CD4-positive, alpha-beta T cell (primary cell): ENCODE measurements around the gene PIRT. TPM values are rescaled to one million over a fixed set of nuclear protein-coding genes. Genes with fewer than 3 reads are reported as not detected.

Experiments
- ATAC-seq: fragments of 200-7000 bp; cut with Tn5 transposase; one replicate; pipeline ENCODE4 v1.10.0; 2022; ENCODE audit warnings: mild to moderate bottlenecking; ENCODE audit not compliant: poor library complexity
- CTCF ChIA-PET: fragments of 350-600 bp; sonication (Branson Sonifier 250); formaldehyde crosslinking; loops from one replicate; lab custom pipeline; 2021; ENCODE audit warnings: antibody characterized with exemption, inconsistent platforms; lab: Charles Lee
- POLR2A ChIA-PET: fragments of 350-600 bp; sonication (Branson Sonifier 250); formaldehyde crosslinking; loops from one replicate; lab custom pipeline; 2021; ENCODE audit warnings: antibody characterized with exemption, inconsistent platforms; lab: Charles Lee
- DNase-seq, 14 experiments: peaks; one replicate each; pipeline ENCODE4 v3.0.0-alpha.2; 2013 to 2020; ENCODE audit warnings: mixed read lengths in 2 of 14
- H3K27ac ChIP-seq, 2 donors: one replicate each; pipeline versions ENCODE4 v1.5.1 to v1.7.0; 2013; ENCODE audit warnings: low read length in 2 of 2, low read depth in 1 of 2, mild to moderate bottlenecking in 1 of 2
- H3K27me3 ChIP-seq, 2 experiments: 1 replicate in 1 of 2; 2 replicates in 1 of 2; pipeline versions ENCODE4 v1.6.1 to v1.7.0; 2013; ENCODE audit warnings: low read length in 2 of 2, control low read depth in 1 of 2, mild to moderate bottlenecking in 1 of 2, moderate library complexity in 1 of 2; ENCODE audit not compliant: insufficient read depth in 2 of 2, control insufficient read depth in 1 of 2
- H3K36me3 ChIP-seq: one replicate; pipeline ENCODE4 v1.6.1; 2013; ENCODE audit warnings: low read length, control low read depth; ENCODE audit not compliant: insufficient read depth
- H3K4me1 ChIP-seq: one replicate; pipeline ENCODE4 v1.6.1; 2013; ENCODE audit warnings: low read length, control low read depth; ENCODE audit not compliant: insufficient read depth
- H3K4me3 ChIP-seq: one replicate; pipeline ENCODE4 v1.5.1; 2013; ENCODE audit warnings: mild to moderate bottlenecking, low read length, moderate library complexity
- H3K9me3 ChIP-seq, 2 experiments: 1 replicate in 1 of 2; 2 replicates in 1 of 2; pipeline versions ENCODE4 v1.6.1 to v1.7.0; 2013; ENCODE audit warnings: low read length in 2 of 2, mild to moderate bottlenecking in 2 of 2, control low read depth in 1 of 2, moderate library complexity in 1 of 2; ENCODE audit not compliant: control insufficient read depth in 1 of 2, insufficient read depth in 1 of 2
- H3K27ac Mint-ChIP-seq: one replicate; pipeline ENCODE4 v1.8.0; 2020; ENCODE audit warnings: mixed read lengths
- H3K27me3 Mint-ChIP-seq: one replicate; pipeline ENCODE4 v1.8.0; 2021; ENCODE audit warnings: mixed read lengths
- H3K36me3 Mint-ChIP-seq: one replicate; pipeline ENCODE4 v1.8.0; 2021; ENCODE audit warnings: low read depth, mixed read lengths
- H3K4me1 Mint-ChIP-seq: one replicate; pipeline ENCODE4 v1.8.0; 2021; ENCODE audit warnings: low read depth, mixed read lengths
- H3K4me3 Mint-ChIP-seq: one replicate; pipeline ENCODE4 v1.8.0; 2020; ENCODE audit warnings: mild to moderate bottlenecking, mixed read lengths
- H3K9me3 Mint-ChIP-seq: one replicate; pipeline ENCODE4 v1.8.0; 2020; ENCODE audit warnings: mixed read lengths
- intact Hi-C, 2 experiments: fragments of 100-400 bp; cut with DNase I in 1 of 2; cut with micrococcal nuclease in 1 of 2; formaldehyde crosslinking; loops; one replicate each; pipeline versions ENCODE4 v1.15.1 to v1.9.0; 2023 to 2025; cut with DNase I, micrococcal nuclease
- total RNA-seq, 174 experiments: library from RNA in 2 of 174; stranded (reverse) in 2 of 174; gene quantifications; one replicate each; pipeline ENCODE4 v1.2.3 and lab custom pipeline; 2021 to 2026
- TF ChIP-seq, protein P1 (sequence below): fragments of 200-600 bp; IDR thresholded peaks from one replicate; pipeline ENCODE4 v1.8.0; 2022; ENCODE audit warnings: antibody characterized with exemption, mild to moderate bottlenecking

Gene PIRT
- total RNA-seq, 2 experiments from 2014 or later = not detected

DNA sequence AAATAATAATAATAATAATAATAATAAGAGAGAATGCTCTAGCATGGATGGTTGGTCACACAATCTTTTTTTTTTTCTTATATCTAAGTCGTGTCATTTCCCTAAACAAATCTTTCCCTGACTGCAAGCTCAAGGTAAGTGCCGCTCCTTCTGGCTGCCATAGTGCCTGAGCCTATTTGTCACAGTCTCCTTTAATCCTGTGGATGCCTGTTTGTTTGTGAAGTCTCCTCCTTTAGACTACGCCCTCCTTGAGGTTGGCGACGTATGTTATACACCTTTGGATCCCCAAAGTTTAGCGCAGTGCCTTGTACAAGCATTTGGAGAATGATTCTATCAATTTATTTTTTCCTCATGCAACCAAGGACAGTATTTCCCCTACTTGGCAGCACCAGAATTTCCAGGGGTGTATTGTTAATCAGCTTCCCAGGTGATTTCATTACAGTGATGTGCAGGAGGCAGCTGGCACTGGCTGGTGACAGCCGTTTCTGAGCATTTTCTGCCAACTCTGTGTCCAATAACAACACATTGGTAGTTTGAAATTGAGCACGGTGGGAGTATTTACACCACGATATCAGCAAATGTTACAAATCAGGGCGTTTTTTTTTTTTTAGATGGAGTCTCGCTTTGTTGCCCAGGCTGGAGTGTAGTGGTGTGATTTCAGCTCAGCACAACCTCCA, 60.6 kb downstream of the PIRT start:
- Mint-ChIP-seq H3K4me1 (no peaks in the 10 kb centered on the region), H3K27me3 (no peaks in the 10 kb centered on the region), H3K27ac (no peak overlapping the region), H3K36me3 (no peaks in the 10 kb centered on the region), H3K4me3 (no peak overlapping the region), H3K9me3 (peaks cover 2% of the 10 kb centered on the region)
- Histone ChIP-seq H3K36me3 (no peaks in the 10 kb centered on the region), H3K4me3 (no peak overlapping the region), H3K4me1 (no peaks in the 10 kb centered on the region), H3K27ac (no peak overlapping the region), H3K9me3 (peaks cover 0 to 2% of the 10 kb centered on the region in 2 experiments), H3K27me3 (no peaks in the 10 kb centered on the region)
- ChIA-PET CTCF (no interaction called here), POLR2A (no interaction called here)
- intact Hi-C loops = no loop called here
- ATAC-seq = no peak
- no peak for DNase-seq
- TF ChIP-seq, protein P1, sequence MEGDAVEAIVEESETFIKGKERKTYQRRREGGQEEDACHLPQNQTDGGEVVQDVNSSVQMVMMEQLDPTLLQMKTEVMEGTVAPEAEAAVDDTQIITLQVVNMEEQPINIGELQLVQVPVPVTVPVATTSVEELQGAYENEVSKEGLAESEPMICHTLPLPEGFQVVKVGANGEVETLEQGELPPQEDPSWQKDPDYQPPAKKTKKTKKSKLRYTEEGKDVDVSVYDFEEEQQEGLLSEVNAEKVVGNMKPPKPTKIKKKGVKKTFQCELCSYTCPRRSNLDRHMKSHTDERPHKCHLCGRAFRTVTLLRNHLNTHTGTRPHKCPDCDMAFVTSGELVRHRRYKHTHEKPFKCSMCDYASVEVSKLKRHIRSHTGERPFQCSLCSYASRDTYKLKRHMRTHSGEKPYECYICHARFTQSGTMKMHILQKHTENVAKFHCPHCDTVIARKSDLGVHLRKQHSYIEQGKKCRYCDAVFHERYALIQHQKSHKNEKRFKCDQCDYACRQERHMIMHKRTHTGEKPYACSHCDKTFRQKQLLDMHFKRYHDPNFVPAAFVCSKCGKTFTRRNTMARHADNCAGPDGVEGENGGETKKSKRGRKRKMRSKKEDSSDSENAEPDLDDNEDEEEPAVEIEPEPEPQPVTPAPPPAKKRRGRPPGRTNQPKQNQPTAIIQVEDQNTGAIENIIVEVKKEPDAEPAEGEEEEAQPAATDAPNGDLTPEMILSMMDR = no peak

DNA sequence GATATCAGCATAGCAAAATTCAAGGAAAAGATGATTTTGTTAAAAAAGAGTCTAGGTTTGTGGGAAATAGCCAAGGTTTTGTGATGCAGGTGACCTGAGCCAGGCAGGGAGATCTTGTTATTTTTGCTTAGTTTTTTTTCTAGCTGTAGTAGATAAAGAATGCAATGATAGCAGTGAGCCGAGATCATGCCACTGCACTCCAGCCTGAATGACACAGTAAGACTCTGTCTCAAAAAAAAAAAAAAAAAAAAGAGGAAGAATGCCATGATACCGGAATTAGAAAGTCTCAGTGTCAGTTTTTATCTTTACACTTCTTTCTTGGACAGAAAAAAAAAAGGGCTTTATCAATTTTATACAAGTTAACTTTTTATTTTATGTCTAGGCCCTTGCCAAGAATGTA, 61.5 kb downstream of the PIRT start:
- H3K36me3 Mint-ChIP-seq = no peaks in the 10 kb centered on the region
- ChIA-PET CTCF (no interaction called here), POLR2A (no interaction called here)
- Histone ChIP-seq H3K4me1 (no peaks in the 10 kb centered on the region), H3K9me3 (peaks cover 4 to 5% of the 10 kb centered on the region in 2 experiments), H3K27me3 (no peaks in the 10 kb centered on the region), H3K27ac (no peak overlapping the region), H3K36me3 (no peaks in the 10 kb centered on the region), H3K4me3 (no peak overlapping the region)
- H3K4me1 Mint-ChIP-seq = no peaks in the 10 kb centered on the region
- no peak overlapping the region for H3K4me3 Mint-ChIP-seq
- no peak overlapping the region for H3K27ac Mint-ChIP-seq
- DNase-seq (no peak), ATAC-seq (no peak)
- TF ChIP-seq, protein P1 = no peak
- H3K27me3 Mint-ChIP-seq = no peaks in the 10 kb centered on the region
- peaks cover 3% of the 10 kb centered on the region for H3K9me3 Mint-ChIP-seq
- intact Hi-C loops = no loop called here

DNA sequence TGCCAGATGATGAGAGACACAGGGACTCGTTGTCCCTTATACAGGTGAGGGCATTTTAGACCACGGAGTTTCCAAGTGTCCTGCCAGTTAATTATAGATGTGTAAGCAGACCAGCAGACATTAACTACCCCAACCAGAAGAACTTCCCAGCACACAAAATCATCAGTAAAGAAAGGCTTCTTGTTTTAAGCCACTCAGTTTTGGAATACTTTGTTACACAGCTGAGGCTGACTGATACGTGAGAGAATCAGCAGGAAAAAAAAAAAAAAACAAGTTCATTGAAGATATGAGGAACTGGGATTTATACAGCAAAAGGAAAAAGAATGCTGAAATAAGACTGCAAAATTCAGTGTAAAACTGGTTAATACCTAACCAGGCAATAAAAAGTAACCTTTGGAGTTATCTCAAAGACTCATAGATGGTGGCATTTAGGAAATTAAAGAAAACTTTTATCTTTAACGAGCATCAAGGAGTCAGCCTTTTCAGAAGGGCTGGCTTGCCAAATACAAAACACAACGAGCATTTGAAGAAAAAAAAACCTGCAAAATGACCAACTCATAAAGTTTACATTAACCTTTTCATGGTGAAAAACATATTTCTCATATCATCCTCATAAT, 62.0 kb downstream of the PIRT start:
- no peak overlapping the region for H3K4me3 ChIP-seq
- intact Hi-C loops = no loop called here
- no peaks in the 10 kb centered on the region for H3K4me1 ChIP-seq
- Mint-ChIP-seq H3K4me1 (no peaks in the 10 kb centered on the region), H3K9me3 (peaks cover 4% of the 10 kb centered on the region), H3K27me3 (no peaks in the 10 kb centered on the region), H3K36me3 (no peaks in the 10 kb centered on the region), H3K4me3 (no peak overlapping the region), H3K27ac (no peak overlapping the region)
- no peak for DNase-seq
- H3K27ac ChIP-seq = no peak overlapping the region
- no peaks in the 10 kb centered on the region for H3K36me3 ChIP-seq
- ChIA-PET CTCF (no interaction called here), POLR2A (no interaction called here)
- ATAC-seq = no peak
- peaks cover 5 to 7% of the 10 kb centered on the region in 2 experiments for H3K9me3 ChIP-seq
- TF ChIP-seq, protein P1 = no peak
- no peaks in the 10 kb centered on the region for H3K27me3 ChIP-seq
